Ishikawa (cell line): ENCODE results near the gene MR1.

Experiments used
- EGR1 ChIP-seq: IDR thresholded peaks from 2 replicates; pipeline ENCODE4 v1.6.1; 2012
- FOXM1 ChIP-seq: IDR thresholded peaks from 2 replicates; pipeline ENCODE4 v1.6.1; 2012; ENCODE audit warnings: low read depth, borderline replicate concordance
- TAF1 ChIP-seq: IDR thresholded peaks from 2 replicates; pipeline ENCODE4 v1.6.1; 2012; ENCODE audit warnings: low read depth, mild to moderate bottlenecking
- ZBTB7A ChIP-seq: IDR thresholded peaks from 2 replicates; pipeline ENCODE4 v1.6.1; 2012; ENCODE audit warnings: low read depth
- TF ChIP-seq, protein P1 (sequence below): IDR thresholded peaks from 2 replicates; pipeline ENCODE4 v1.6.1; 2012
- TF ChIP-seq, protein P2 (sequence below): IDR thresholded peaks from 2 replicates; pipeline ENCODE4 v1.6.1; 2012

DNA sequence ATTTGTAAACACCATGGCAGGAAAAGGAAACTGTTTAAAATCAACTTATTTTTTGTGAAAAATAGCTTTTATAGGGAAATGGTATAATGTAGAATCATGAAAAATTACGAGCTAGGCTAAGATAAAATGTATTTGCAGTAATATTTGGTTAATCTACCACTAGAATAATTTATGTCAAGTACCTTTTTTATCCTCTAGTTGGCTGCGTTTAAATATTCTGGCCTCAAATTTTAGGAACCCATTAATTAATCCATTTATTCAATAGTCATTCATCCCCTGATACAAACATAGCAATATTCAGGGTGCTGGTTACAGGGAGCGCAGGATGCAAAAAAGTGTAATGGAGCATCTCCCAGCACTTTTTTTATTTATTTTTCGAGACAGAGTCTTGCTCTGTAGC lies 46.1 kb downstream of the MR1 start:
- TF ChIP-seq, protein P1, sequence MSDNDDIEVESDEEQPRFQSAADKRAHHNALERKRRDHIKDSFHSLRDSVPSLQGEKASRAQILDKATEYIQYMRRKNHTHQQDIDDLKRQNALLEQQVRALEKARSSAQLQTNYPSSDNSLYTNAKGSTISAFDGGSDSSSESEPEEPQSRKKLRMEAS = no peak
- TF ChIP-seq ZBTB7A (no peak), TAF1 (no peak), FOXM1 (no peak), EGR1 (no peak)
- TF ChIP-seq, protein P2, sequence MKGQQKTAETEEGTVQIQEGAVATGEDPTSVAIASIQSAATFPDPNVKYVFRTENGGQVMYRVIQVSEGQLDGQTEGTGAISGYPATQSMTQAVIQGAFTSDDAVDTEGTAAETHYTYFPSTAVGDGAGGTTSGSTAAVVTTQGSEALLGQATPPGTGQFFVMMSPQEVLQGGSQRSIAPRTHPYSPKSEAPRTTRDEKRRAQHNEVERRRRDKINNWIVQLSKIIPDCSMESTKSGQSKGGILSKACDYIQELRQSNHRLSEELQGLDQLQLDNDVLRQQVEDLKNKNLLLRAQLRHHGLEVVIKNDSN = no peak
